Cardiac fibroblast (primary cell): ENCODE data around the gene ARFGAP1.

Experiments
- DNase-seq, 2 donors: peaks; one replicate each; pipeline versions ENCODE4 v3.0.0 to v3.0.0-alpha.2; 2010; ENCODE audit warnings: low read depth in 2 of 2
- H3K4me3 ChIP-seq, 2 donors: replicated peaks in 1 of 2; 1 replicate in 1 of 2; 2 replicates in 1 of 2; pipeline ENCODE4 v1.5.1; 2011; ENCODE audit warnings: low read depth in 2 of 2, low read length in 2 of 2, mild to moderate bottlenecking in 2 of 2, moderate library complexity in 1 of 2
- TF ChIP-seq, protein P1 (sequence below): IDR thresholded peaks from one replicate; pipeline ENCODE4 v1.5.1; 2011; ENCODE audit warnings: low read depth, mild to moderate bottlenecking, low read length, inconsistent platforms

ARFGAP1 gene

DNA sequence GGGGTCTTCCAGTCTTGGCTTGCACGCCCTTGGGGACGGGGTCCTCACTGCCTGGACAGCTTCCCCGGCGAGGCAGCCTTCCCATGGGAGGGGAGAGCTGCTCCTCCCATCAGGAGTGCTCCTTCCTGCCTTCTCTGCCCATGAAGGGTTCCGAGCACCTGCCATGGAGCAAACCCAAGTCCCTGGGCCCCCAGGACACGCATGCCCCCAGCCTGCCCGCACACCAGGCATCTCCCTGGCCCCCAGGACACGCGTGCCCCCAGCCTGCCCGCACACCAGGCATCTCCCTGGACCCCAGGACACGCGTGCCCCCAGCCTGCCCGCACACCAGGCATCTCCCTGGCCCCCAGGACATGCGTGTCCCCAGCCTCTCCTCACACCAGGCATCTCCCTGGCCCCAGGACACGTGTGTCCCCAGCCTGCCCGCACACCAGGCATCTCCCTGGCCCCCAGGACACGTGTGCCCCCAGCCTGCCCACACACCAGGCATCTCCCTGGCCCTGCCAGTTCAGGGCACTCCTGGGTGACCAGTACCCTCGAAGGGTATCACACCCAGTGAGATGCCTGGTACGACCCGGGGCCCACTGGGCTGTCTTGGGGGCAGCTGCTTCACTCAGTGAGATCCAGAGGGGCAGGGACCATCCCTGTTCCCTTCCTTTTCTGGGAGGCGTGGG is 42.1 kb downstream of the ARFGAP1 start:
- H3K4me3 ChIP-seq = no peak overlapping the region
- DNase-seq = no peak
- TF ChIP-seq, protein P1, sequence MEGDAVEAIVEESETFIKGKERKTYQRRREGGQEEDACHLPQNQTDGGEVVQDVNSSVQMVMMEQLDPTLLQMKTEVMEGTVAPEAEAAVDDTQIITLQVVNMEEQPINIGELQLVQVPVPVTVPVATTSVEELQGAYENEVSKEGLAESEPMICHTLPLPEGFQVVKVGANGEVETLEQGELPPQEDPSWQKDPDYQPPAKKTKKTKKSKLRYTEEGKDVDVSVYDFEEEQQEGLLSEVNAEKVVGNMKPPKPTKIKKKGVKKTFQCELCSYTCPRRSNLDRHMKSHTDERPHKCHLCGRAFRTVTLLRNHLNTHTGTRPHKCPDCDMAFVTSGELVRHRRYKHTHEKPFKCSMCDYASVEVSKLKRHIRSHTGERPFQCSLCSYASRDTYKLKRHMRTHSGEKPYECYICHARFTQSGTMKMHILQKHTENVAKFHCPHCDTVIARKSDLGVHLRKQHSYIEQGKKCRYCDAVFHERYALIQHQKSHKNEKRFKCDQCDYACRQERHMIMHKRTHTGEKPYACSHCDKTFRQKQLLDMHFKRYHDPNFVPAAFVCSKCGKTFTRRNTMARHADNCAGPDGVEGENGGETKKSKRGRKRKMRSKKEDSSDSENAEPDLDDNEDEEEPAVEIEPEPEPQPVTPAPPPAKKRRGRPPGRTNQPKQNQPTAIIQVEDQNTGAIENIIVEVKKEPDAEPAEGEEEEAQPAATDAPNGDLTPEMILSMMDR = no peak

DNA sequence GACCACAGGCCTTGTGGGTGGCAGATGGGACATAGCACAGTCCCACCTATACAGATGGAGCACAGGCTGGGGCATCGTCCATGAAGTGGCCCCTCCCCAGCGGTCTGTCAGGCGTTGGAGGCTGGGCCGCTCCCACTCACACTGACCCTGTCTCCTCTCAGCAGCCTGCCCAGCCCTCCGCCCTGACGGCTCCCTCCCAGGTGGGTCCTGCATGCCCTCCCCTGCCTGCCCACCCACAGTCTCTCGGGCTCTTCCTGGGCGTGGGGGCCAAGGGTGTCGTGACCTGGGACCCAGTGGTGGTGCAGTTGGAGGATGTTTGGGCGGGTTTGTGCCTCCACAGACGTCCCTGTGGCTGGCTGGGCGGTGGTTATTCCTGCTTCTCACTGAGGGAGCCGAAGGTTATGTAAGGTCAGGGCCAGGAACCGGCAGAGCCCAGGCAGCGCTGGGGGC is 42.7 kb downstream of the ARFGAP1 start:
- TF ChIP-seq, protein P1 = no peak
- no peak for DNase-seq
- no peak overlapping the region for H3K4me3 ChIP-seq

DNA sequence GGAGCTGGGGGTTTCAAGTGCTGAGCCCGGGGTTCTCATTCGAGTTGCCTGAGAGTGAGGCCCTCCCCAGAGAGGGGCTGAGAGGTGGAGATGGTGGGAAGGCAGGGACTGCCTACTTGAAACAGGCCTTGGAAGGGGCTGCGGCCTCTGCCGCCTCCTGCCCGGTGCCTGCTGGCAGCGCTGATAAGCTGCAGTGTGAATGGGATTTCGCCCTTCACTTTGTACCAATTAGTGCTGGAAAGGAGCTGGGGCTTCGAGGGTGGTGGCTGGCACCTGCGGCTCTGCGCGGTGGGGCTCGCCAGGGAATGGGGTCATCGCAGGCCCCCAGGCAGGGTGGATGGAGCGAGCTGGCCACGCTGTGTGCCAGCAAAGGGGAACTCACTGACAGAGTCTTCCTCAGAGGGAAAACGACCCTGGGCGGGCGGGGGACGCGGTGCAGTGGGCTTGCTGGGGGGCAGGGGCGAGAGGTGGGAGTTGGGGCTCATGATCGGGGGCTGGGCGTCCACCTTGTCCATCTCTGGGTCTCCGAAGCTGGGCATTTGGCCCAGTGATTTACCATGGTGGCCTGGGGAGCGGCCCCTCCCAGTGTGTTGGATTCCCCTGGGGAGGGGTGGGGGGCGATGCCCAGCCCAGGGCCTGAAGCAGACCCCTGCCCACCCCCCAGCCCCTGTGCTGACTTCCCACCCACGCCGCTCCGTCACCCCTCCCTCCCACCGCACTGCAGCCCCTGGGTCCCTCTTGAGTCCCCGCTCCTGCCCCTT is 43.3 kb downstream of the ARFGAP1 start:
- no peak for DNase-seq
- TF ChIP-seq, protein P1 = no peak
- no peak overlapping the region for H3K4me3 ChIP-seq

DNA sequence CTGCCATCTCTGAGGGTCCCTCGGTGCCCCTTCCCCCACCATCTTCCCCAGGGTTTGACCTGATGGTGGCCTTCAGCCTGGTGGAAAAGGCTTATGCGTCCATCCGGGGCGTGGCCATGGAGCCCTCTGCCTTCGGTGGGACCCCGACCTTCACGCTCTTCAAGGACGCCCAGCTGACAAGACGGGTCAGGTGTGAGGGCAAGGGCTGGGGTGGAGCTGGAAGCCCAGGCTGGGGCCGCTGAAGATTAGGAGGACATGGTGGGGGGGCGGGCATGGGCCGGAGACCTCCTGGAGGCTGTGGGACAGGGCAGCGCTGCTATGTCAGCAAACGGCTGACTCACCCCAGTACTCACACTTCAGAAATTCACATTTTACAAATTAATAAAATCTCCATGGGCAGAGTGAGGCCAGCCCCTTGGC is 43.9 kb downstream of the ARFGAP1 start:
- H3K4me3 ChIP-seq = no peak overlapping the region
- TF ChIP-seq, protein P1 = no peak
- DNase-seq = no peak

DNA sequence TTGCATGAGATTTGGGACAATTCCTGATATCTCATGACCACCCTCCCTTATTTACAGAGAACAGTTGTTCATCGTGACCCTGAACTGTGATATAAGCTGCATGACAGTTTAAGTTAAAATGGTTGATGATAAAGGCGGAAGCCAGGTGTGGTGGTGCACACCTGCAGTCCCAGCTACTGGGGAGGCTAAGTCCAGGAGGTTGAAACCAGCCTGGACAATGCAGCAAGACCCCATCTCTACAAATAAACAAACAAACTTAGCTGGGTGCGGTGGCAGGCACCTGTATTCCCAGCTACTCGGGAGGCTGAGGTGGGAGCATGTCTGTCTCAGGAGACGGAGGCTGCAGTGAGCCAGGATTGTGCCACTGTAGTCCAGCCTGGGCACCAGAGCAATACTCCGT is 44.4 kb downstream of the ARFGAP1 start:
- DNase-seq = no peak
- H3K4me3 ChIP-seq = no peak overlapping the region
- TF ChIP-seq, protein P1 = no peak

DNA sequence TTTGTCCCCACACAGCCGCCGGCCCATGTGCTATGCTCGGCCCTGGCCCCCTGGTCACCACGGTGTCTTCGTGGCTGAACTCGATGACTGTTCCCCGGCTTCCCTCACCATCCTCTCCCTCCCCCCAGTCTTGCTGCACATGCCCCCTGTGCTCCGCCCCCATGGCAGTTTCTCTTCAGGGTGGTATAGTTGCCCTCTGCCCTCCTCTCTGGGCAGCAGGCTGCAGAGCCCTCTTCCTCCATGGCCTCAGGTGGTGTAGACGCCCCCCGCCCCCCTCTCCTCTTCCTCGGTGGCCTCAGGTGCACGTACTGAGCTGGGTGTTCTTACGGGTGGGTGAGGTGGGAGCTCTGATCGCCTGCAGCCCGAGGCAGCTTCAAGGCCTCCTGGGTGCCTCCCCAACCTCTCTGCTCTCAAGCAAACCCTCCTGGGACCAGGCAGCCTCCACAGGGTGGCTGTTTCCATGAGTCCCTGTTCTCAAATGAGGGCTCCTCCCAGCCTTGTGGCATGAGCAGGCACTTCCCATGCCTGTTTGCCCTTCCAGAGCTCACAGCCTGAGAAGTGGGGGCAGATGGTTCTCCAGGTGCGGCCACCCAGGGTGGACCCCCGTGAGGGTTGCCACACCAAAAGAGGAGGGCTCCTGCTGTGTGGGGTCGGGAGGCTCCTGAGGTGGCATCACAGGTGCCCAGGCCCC is 45.1 kb downstream of the ARFGAP1 start:
- DNase-seq = no peak
- TF ChIP-seq, protein P1 = no peak
- H3K4me3 ChIP-seq = no peak overlapping the region
